Astrocyte (in vitro differentiated cells and primary cell): ENCODE data around the gene MAPK9.
"Not testable (repeated sequence)": the region's sequence is repeated elsewhere in the genome, so short reads cannot be mapped to it uniquely, and the experiment has no call there.

Experiments used
- EZH2 ChIP-seq: IDR thresholded peaks from 2 replicates; pipeline ENCODE4 v1.6.1; 2012; ENCODE audit warnings: mild to moderate bottlenecking, low read length, inconsistent platforms; ENCODE audit not compliant: insufficient read depth
- TF ChIP-seq, protein P1 (sequence below): IDR thresholded peaks from 2 replicates; pipeline ENCODE4 v1.5.1; 2011; ENCODE audit warnings: low read depth, mild to moderate bottlenecking, inconsistent platforms, low read length, moderate library complexity; ENCODE audit not compliant: insufficient read depth

DNA sequence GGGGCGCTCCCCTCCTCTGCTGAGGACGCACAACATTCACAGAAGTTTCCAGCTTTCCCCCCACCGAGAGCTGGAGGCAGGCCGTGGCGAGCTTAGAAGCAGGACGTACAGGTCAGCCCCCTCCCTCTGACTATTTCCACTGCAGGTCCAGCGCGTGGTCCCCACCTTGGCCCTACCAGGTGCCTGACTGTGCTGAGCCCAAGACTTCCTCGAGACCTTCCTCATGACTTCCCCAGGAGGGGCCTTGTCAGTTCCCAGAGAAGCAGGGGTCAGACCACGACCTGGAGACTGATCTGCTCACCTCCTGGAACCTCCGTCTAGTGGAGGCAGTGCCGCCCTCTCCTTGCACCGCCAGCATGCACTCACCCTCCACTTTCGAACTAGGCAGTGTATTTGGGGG lies 7.1 kb upstream of the MAPK9 start:
- TF ChIP-seq, protein P1, sequence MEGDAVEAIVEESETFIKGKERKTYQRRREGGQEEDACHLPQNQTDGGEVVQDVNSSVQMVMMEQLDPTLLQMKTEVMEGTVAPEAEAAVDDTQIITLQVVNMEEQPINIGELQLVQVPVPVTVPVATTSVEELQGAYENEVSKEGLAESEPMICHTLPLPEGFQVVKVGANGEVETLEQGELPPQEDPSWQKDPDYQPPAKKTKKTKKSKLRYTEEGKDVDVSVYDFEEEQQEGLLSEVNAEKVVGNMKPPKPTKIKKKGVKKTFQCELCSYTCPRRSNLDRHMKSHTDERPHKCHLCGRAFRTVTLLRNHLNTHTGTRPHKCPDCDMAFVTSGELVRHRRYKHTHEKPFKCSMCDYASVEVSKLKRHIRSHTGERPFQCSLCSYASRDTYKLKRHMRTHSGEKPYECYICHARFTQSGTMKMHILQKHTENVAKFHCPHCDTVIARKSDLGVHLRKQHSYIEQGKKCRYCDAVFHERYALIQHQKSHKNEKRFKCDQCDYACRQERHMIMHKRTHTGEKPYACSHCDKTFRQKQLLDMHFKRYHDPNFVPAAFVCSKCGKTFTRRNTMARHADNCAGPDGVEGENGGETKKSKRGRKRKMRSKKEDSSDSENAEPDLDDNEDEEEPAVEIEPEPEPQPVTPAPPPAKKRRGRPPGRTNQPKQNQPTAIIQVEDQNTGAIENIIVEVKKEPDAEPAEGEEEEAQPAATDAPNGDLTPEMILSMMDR = not testable (repeated sequence)
- not testable (repeated sequence) for TF ChIP-seq EZH2
